Measurements from ENCODE around the gene PCDH15. TPM values are rescaled to one million over a fixed set of nuclear protein-coding genes. Genes with fewer than 3 reads are reported as not detected.

PCDH15 gene
- total and polyA plus RNA-seq, 2 of the 8 experiments (the other 6 are each of a cell fraction or from before 2014, with no cell fraction given): 0.11 TPM; not detected in 1

- H3K4ac ChIP-seq (replicated peaks; ENCODE audit: insufficient read length, low read depth, low read length): no peak overlapping the region
- H3K4me2 ChIP-seq (ENCODE audit: insufficient read depth in 1 of 2, low read depth in 2 of 2, low read length in 2 of 2): no peak overlapping the region
- POLR2A ChIA-PET (ENCODE audit: partially characterized antibody): no interaction called here
- H3K23ac ChIP-seq (ENCODE audit: insufficient read length): no peak overlapping the region
- H2BK12ac ChIP-seq (ENCODE audit: low read depth, low read length): no peak overlapping the region
- H3K79me1 ChIP-seq (ENCODE audit: low read depth, low read length): no peaks in the 10 kb centered on the region
- H3K4me3 ChIP-seq (ENCODE audit: extremely low read depth in 1 of 4, insufficient read depth in 2 of 4, low read depth in 3 of 4, low read length in 4 of 4): no peak overlapping the region
- no peak overlapping the region for H2BK20ac ChIP-seq (ENCODE audit: low read length)
- no peaks in the 10 kb centered on the region for H4K20me1 ChIP-seq (replicated peaks in 1 of 2; ENCODE audit: control insufficient read depth in 1 of 2, insufficient read depth in 2 of 2, low read length in 2 of 2)
- no peak overlapping the region for H3K27ac ChIP-seq (ENCODE audit: low read depth, low read length)
- 95% methylated on average over 1 of the region's 1 CpG; no CpG with 5 or more reads in 1 of the 2 experiments for WGBS, 2 experiments (ENCODE audit: extremely low coverage in 1 of 2, insufficient coverage in 1 of 2, insufficient read length in 1 of 2, insufficient replicate concordance in 2 of 2, low coverage in 1 of 2, low lambda C conversion rate in 2 of 2, missing lambda C conversion rate in 1 of 2)
- H3K79me2 ChIP-seq (ENCODE audit: control insufficient read depth in 1 of 2, insufficient read depth in 2 of 2, low read length in 2 of 2): no peaks in the 10 kb centered on the region
- H3K36me3 ChIP-seq (ENCODE audit: control insufficient read depth in 2 of 4, insufficient read depth in 4 of 4, low read length in 3 of 4): no peaks in the 10 kb centered on the region
- DNase-seq (ENCODE audit: low read depth in 1 of 2, low spot score in 2 of 2): no peak
- H3K27me3 ChIP-seq (replicated peaks in 1 of 4; ENCODE audit: control insufficient read depth in 3 of 4, extremely low read depth in 1 of 4, insufficient read depth in 3 of 4, low read length in 3 of 4): no peaks in the 10 kb centered on the region
- no peak overlapping the region for H2AFZ ChIP-seq (ENCODE audit: low read length)
- no peak overlapping the region for H2BK5ac ChIP-seq (ENCODE audit: low read depth, low read length)
- H3K4me1 ChIP-seq (replicated peaks in 1 of 4; ENCODE audit: control insufficient read depth in 3 of 4, insufficient read depth in 4 of 4, low read length in 3 of 4): no peaks in the 10 kb centered on the region
- H4K8ac ChIP-seq (ENCODE audit: extremely low read depth, insufficient read depth, low read length): no peak overlapping the region
- H3K9me3 ChIP-seq (ENCODE audit: insufficient read depth in 2 of 2, low read depth in 1 of 2, low read length in 1 of 2): no peaks in the 10 kb centered on the region
- no peak overlapping the region for H4K91ac ChIP-seq (replicated peaks; ENCODE audit: insufficient read length, low read length)
- CTCF ChIA-PET (ENCODE audit: partially characterized antibody): no interaction called here
- H2AK5ac ChIP-seq (ENCODE audit: low read depth, low read length): no peak overlapping the region
- H3K56ac ChIP-seq (replicated peaks; ENCODE audit: insufficient read length, low read depth, low read length): no peak overlapping the region
- no peak overlapping the region for H4K5ac ChIP-seq (ENCODE audit: insufficient read length, low read depth, low read length)
- H3K9ac ChIP-seq (replicated peaks in 1 of 4; ENCODE audit: extremely low read depth in 1 of 4, low read depth in 3 of 4, low read length in 3 of 4): no peak overlapping the region
- H3K23me2 ChIP-seq (ENCODE audit: low read depth, low read length): no peaks in the 10 kb centered on the region
- TF ChIP-seq SP2 (IDR thresholded peaks at IDR 0.05; ENCODE audit: low read length): no peak
- TF ChIP-seq CEBPB (IDR thresholded peaks at IDR 0.05; ENCODE audit: low read depth, low read length): no peak
- TF ChIP-seq TAF7 (optimal IDR thresholded peaks at IDR 0.05; ENCODE audit: borderline replicate concordance, low read depth, low read length): no peak
- no peak for TF ChIP-seq NRF1 (IDR thresholded peaks at IDR 0.05; ENCODE audit: low read depth, low read length)
- TF ChIP-seq TCF12 (IDR thresholded peaks at IDR 0.05; ENCODE audit: low read depth, low read length): no peak
- TF ChIP-seq BCL11A (IDR thresholded peaks at IDR 0.05; ENCODE audit: low read depth in 2 of 2, low read length in 2 of 2): no peak
- H3K14ac ChIP-seq (ENCODE audit: insufficient read length): no peak overlapping the region
- H2BK120ac ChIP-seq (replicated peaks; ENCODE audit: low read depth, low read length): no peak overlapping the region
- H2BK15ac ChIP-seq (ENCODE audit: low read length): no peak overlapping the region
- no peak overlapping the region for H3K18ac ChIP-seq (ENCODE audit: extremely low read depth, low read length)
- FAIRE-seq: no peak
These were observed 316.8 kb downstream of the PCDH15 start for GRCh38 chr10:54484186-54484585.
